Measurements from ENCODE around the gene FAM180A.

FAM180A gene

DNA sequence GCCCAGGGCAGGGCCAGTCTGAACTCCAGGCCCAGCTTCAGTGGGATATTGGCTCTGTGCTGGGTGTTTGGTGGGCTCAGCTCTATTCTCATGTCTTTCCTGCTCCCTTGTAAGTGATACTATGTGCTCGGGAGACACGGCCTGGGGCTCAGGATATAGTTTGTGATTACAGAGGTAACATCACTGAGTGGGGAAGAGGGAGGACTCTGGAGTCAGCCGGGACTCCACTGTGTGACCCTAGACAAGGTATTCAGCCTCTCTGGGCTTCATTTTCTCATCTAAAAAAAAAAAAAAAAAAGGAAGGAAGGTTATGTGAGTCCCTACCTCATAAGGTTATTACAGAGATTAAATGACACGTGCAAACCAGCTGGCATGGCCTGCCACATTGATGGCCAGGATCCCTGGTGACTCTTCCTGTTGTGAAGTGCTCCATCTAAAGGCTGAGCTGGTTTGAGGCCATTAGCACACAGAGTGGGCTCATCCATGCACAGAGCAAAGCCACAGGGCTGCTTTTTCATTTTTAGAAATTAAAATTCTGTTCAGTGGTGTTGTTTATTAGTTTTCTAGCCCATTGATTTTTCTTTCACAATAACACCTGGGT lies 36.3 kb downstream of the FAM180A start:
- no peak for DNase-seq (ENCODE audit: low read depth)
- no peak overlapping the region for H3K4me3 ChIP-seq (ENCODE audit: low read length)
- TF ChIP-seq, protein P1, sequence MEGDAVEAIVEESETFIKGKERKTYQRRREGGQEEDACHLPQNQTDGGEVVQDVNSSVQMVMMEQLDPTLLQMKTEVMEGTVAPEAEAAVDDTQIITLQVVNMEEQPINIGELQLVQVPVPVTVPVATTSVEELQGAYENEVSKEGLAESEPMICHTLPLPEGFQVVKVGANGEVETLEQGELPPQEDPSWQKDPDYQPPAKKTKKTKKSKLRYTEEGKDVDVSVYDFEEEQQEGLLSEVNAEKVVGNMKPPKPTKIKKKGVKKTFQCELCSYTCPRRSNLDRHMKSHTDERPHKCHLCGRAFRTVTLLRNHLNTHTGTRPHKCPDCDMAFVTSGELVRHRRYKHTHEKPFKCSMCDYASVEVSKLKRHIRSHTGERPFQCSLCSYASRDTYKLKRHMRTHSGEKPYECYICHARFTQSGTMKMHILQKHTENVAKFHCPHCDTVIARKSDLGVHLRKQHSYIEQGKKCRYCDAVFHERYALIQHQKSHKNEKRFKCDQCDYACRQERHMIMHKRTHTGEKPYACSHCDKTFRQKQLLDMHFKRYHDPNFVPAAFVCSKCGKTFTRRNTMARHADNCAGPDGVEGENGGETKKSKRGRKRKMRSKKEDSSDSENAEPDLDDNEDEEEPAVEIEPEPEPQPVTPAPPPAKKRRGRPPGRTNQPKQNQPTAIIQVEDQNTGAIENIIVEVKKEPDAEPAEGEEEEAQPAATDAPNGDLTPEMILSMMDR (IDR thresholded peaks at IDR 0.05; ENCODE audit: insufficient read depth, low read depth, low read length, missing control alignments) = no peak

DNA sequence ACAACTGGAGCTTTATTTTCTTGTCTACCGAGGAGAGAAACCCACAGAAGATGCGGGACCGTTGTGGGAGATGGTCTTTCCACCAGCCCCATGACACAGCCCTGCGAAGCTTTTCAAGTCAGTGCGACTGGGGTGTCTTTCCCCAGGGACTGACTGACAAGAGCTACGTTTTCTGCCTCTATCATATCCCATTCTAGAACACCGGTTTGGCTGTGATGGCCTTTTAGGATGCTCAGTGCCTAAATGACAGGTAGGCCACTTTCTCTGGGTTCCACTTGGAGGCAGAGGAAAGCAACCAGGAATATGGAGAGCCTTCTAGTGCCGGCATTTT lies 37.5 kb downstream of the FAM180A start:
- no peak for DNase-seq (ENCODE audit: low read depth)
- H3K4me3 ChIP-seq (ENCODE audit: low read length) = no peak overlapping the region
- TF ChIP-seq, protein P1 (IDR thresholded peaks at IDR 0.05; ENCODE audit: insufficient read depth, low read depth, low read length, missing control alignments) = no peak

DNA sequence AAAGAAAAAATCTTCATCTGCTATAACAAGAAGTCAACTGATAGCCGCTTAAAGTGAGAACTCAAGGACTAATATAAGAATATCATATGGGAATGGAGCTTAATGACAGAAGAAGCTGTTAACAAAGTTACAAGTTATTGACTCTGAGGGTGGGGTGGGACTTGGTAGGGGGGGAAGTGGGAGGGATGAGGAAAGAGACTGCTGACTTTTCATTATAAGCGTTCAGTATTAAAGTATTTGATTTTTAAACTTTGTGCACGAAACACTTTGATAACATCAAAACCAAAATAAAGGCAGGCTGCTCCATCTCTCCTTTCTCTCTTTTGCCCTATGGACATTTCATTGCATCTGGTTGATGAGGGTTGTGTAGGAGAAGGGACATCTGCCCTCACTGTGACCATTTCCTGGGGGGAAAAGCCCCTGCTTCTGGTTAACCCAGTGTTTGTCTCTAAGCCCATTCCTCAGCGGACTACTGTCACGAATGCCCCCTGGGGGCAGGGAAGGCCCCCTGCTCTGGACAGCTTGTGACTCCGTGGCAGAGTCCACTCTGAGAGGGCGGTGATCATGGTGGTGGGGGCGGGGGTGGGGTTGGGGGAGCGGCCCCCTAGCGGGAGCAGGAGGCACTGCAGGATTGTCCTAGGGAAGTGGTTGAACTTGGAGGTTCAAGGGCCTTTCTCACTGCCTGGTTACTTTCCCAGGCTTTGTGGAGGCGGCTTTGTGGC lies 38.0 kb downstream of the FAM180A start:
- no peak for DNase-seq (ENCODE audit: low read depth)
- no peak overlapping the region for H3K4me3 ChIP-seq (ENCODE audit: low read length)
- TF ChIP-seq, protein P1 (IDR thresholded peaks at IDR 0.05; ENCODE audit: insufficient read depth, low read depth, low read length, missing control alignments) = peak; percentile 46

DNA sequence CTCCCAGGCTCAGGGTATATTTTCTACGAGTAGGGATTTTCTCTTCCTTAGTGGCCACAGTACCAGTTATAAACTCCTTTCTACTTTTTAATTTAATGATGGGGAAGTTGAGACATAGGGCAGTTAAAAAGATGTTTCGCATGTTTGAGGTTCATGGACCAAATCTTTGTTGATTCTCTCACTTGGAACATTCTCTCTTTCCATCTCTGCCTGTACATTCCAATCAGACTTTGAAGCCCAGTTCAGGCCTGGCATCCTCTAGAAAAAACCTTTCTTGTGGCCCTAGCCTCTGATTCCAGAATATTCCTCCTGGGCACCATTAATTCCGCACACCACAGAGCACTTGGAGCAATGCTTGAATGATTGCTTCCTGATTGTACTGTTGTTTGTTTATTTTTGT lies 39.1 kb downstream of the FAM180A start:
- H3K4me3 ChIP-seq (ENCODE audit: low read length) = no peak overlapping the region
- no peak for DNase-seq (ENCODE audit: low read depth)
- TF ChIP-seq, protein P1 (IDR thresholded peaks at IDR 0.05; ENCODE audit: insufficient read depth, low read depth, low read length, missing control alignments) = no peak

DNA sequence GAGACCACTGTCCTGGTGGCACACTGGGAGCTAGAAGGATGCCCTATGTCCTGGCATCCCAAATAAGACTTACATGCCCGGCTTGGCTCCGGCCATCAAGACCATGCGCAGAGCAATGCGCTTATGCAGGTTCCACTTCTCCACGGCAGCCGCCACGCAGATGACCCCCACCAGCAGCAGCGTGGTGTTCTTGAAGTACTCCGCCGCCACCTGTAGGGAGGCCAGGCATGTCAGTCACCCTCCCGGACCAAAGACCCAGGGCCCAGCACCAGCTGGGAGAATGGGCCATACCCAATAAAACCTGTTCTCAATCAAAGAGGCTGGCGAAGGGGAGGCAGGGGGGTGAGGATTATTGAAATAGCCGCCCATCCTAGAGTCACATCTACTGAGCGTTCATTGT lies 40.6 kb downstream of the FAM180A start:
- no peak for DNase-seq (ENCODE audit: low read depth)
- TF ChIP-seq, protein P1 (IDR thresholded peaks at IDR 0.05; ENCODE audit: insufficient read depth, low read depth, low read length, missing control alignments) = no peak
- no peak overlapping the region for H3K4me3 ChIP-seq (ENCODE audit: low read length)

DNA sequence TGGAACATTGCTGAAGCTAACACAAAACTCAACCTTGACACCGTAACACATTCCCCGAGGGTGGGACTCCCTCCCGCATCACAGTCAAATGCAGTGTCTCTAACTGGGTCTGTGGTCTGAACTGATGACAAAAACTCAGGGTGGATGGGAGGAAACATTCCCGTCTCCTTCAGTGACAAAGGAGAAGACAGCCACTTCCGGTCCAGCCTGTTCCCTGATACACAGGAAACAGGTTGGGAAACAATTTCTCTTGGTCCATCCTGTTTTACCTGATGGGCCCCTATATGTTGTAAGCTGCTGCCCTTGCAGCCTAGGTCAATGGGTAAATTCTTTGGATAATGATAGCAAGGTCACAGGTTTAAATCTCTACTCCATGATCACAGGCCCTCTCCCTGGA lies 41.0 kb downstream of the FAM180A start:
- DNase-seq (ENCODE audit: low read depth) = peak; percentile 85
- H3K4me3 ChIP-seq (ENCODE audit: low read length) = no peak overlapping the region
- TF ChIP-seq, protein P1 (IDR thresholded peaks at IDR 0.05; ENCODE audit: insufficient read depth, low read depth, low read length, missing control alignments) = no peak
